GM21390 (cell line): Measurements from ENCODE around the gene MAGI2.
"Not testable (repeated sequence)": the region's sequence is repeated elsewhere in the genome, so short reads cannot be mapped to it uniquely, and the experiment has no call there.

Source experiments
- ATAC-seq: cut with Tn5 transposase; IDR thresholded peaks from one replicate; pipeline ENCODE4 v1.9.1; 2021; ENCODE audit not compliant: unreplicated experiment

The MAGI2 gene

GRCh38 chr7:78265071-78265470 lies 1188.4 kb downstream of the MAGI2 start:
- no peak for ATAC-seq

DNA sequence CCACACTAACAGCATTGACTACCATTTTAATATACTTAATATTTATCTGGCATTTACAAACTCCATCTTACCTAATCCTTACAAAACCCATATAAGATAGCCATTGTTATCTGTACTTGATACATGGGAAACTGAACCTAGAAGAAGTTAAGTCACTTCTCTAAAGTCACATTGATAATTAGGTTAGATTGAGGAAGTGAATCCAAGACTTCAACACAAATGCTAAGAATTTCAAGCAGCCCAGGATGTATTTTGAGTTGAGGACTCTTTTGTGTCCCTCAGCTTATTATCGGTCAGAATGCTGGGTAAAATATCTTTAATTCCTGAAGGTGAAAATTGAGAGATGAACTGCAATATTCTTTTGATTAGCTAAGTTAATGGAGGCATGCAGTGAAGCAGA lies 1189.4 kb downstream of the MAGI2 start:
- ATAC-seq, result no peak

GRCh38 chr7:78261739-78262138 lies 1191.7 kb downstream of the MAGI2 start:
- no peak for ATAC-seq

GRCh38 chr7:78261302-78261701 lies 1192.2 kb downstream of the MAGI2 start:
- ATAC-seq, result no peak

GRCh38 chr7:78260826-78261225 lies 1192.6 kb downstream of the MAGI2 start:
- ATAC-seq, result no peak

DNA sequence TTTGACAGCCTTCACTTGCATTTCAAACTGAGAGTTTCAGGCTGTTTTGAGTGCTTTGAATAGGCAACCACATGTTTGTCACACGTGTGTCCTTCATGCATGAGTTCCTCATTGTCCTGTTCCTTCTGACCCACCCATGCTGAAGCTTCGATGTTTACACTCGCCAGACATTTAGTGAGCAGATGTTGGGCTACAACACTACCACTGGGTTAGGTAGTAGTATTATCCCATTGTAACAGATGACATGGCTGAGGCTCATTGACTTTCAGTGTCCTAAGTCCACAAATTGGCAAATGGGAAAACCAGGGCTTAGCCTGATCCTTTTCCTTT lies 1198.8 kb downstream of the MAGI2 start:
- ATAC-seq, result no peak

DNA sequence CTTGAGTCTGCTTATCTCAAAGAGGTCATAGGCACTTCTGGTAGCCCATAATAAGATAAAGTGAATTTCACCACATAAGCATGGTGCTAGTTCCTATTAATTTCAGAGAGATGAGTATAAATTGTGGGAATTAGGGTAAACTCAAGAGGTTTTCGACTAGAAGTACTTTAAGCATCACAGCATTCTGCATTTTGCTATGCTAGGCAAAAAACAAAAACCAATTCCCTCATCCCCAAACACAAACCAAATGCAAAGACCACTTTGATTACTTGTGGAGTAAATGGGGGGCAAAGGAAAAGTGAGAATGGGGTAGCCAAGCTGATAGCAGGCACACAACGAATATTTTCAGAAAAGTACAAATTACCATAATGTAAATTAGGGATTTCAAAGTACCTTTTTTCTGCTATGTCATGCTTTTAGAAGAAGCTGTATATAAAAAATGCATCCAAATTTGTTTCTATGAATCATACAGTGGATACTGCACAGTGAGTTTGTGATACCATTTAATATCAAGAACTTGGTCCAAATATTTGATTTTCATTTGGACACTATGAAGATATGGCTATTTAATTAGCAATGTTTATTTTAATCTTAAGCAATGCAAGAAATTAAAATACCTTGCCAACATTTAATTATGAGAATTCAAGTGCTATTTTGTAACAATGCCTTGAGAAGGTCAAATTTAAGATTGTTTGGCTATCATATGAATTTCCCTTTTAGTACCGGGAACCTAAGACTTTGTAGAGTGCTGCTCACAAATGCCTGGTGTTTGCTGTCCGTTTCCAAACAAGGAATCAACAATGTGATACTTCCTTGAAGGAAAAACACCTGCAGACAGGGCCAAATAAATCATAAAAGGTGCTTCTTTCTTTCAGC lies 1199.4 kb downstream of the MAGI2 start:
- ATAC-seq, result no peak

DNA sequence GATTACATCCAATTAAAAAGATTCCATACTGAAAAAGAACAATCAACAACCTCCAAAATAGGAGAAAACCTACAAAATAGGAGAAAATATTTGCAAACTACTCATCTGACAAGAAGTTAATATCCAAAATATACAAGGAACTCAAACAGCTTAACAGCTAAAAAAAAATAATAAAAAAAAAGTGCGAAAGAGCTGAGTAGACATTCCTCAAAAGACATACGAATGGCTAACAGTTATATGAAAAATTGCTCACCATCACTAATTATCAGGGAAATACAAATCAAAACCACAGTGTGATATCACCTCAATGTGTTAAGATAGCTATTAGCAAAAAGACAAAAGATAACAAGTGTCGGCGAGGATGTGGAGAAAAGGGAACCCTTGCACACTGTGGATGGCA lies 1204.6 kb downstream of the MAGI2 start:
- no peak for ATAC-seq

- ATAC-seq, result no peak
Measured at GRCh38 chr7:78247910-78248689, 1205.4 kb downstream of the MAGI2 start.

DNA sequence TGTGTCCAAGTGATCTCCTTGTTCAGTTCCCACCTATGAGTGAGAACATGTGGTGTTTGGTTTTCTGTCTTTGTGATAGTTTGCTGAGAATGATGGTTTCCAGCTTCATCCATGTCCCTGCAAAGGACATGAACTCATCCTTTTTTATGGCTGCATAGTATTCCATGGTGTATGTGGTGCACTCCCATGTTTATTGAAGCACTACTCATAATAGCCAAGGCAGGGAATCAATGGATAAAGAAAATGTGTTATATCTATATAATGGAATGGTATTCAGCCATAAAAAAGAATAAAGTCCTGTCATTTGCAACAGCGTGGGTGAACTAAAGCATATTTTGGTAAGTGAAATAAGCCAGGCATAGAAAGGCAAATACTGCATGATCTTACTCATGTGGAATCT lies 1213.3 kb downstream of the MAGI2 start:
- not testable (repeated sequence) for ATAC-seq

DNA sequence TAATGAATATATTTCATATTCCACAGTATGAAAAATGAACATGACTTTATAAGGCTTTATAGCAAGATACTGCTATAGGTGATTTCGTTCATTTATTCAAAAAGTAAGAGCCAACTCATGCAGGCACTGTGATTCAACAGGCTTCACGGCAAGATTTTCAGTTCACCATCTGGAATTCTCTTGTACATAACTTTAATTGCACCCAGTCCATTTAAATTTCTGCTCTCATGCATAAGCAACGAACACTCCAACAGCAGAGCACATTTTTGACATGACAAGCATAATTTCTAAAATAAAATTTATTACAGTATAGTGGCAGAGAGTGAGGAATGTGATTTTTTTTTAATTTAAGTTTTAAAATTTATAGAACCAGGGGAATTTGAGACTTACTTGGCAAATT lies 1218.8 kb downstream of the MAGI2 start:
- ATAC-seq, result no peak

GRCh38 chr7:78232806-78233205 lies 1220.7 kb downstream of the MAGI2 start:
- no peak for ATAC-seq

DNA sequence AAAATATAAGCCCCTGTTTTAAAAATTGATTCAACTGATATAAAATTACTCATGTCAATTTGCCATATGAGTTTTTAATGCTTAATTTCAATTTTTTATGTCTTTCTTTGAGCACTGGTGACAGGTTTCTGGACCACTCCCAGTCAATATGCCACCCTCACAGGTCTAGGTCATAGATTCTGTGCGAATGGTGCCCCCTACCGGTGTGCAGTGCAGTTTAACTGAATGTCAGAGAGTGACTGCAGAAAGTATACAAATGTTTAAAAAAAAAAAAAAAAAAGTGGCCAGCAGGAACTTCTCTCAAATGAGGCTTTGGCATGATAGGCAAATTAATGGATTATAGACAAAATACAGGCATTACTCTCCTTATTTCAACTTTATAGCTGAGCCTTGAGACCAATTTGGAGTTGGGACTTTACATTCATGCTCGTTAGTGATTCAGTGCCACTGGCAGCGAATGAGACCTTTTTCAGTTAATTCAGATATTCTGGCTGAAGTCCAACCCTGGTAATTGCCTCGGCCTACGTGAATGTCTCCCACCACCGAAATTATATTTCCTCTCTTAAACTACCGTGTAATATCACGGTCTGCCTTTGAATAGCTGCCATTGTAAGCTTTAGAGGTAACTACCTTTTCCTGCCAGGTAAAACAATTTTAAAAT lies 1227.3 kb downstream of the MAGI2 start:
- no peak for ATAC-seq

DNA sequence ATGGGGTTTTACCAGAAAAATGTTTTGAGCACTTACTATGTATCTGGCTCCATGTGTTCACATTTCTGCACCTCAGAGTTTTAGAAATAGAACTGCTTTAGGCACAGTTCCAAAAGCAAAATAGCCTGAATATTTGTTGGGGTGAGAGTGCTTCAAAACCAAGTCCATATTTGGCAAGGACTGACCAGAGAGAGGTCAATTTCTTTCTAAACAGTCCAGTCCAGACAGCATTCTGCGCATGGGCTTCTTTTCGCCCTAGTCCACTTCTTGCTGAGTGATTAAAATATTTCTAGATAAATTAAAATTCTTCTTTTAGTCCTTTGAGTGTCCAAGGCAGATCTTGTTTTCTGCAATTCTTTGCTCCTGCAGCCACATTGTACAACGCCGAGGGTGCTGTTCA lies 1227.9 kb downstream of the MAGI2 start:
- ATAC-seq, result no peak

- ATAC-seq, result no peak
Measured at GRCh38 chr7:78224923-78225322, 1228.5 kb downstream of the MAGI2 start.

- ATAC-seq, result no peak
Measured at GRCh38 chr7:78223598-78223997, 1229.9 kb downstream of the MAGI2 start.

DNA sequence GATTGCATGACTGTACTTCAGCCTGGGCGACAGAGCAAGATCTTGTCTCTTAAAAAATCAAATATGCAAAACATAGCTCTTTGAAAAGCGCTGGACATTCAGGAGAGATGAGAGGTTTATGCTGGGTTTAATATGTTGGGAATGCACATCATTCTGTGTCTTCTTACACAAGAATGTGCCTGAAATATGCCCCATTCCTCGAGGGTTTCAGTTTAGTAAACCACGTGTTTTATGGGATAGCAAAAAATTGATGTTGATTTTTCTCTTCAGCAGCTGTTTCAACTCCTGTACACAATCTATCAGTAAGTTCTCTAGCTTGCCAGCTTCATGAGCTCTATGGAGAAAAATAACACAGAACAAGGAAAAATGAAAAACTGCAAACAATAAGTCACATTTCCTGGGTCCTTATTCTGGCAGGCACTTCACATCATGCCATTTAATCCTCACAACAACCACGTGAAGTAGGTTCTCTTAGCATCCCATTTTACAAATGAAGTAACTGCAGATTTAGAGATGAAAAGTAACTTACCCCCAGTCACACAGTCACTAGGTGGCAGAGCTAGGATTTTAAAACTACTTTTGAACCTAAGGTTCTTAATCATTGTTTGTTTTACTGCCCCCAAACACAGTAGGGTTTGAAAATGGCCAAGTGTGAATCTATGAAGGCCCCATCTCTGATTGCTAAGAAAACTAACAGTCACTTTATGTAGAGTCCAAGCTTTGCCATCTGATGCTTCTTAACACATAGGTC lies 1231.3 kb downstream of the MAGI2 start:
- ATAC-seq, result no peak

DNA sequence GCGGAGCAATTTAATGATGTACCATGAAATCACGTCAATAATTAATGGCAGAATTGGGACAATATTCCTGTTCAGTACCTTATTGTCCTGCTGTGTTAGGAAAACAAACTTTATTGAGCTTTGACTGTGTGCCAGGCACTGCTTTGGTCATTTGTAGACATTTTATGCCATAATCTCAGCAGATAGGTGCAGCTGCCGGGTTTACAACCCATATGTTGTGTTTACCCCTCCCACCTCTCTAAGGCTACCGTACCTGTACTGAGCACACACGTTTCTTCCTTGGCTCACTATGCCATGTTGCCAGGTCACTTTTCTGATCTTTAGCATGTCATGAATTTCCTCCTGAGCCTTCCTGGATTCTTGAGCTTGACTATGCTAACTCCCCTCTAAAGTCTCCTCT lies 1232.7 kb downstream of the MAGI2 start:
- no peak for ATAC-seq

DNA sequence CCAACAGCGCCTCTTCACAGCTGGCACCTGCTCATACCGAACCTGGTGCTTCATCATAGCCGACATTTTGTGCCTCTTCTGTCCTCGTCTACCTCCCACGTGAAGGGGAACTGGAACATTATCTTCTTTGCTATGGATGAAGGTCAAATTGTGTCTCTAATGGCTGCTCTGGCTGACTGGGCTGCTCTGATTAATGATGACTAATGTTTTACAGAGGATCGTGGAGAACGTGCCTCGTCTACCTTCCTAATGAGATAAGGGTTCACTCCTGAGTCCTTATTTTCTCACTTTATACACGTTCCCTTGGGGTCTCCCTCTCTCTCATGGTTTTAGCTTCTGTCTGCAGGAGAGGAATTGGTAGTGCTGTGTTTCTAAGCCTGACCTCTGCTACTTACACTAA lies 1234.6 kb downstream of the MAGI2 start:
- no peak for ATAC-seq

- no peak for ATAC-seq
Measured at GRCh38 chr7:78218051-78218450, 1235.4 kb downstream of the MAGI2 start.

- ATAC-seq, result no peak
Measured at GRCh38 chr7:78215199-78215598, 1238.3 kb downstream of the MAGI2 start.
